Endothelial cell (in vitro differentiated cells): ENCODE results near the gene CLIC6. TPM values are rescaled to one million over a fixed set of nuclear protein-coding genes. Genes with fewer than 3 reads are reported as not detected.

Experiments used
- DNase-seq: peaks from one replicate; pipeline ENCODE4 v3.0.0; 2021; ENCODE audit warnings: low spot score
- H3K27ac Mint-ChIP-seq: one replicate; pipeline ENCODE4 v1.8.0; 2021; ENCODE audit warnings: mixed read lengths, inconsistent platforms; ENCODE audit not compliant: unreplicated experiment
- H3K27me3 Mint-ChIP-seq: one replicate; pipeline ENCODE4 v1.8.0; 2021; ENCODE audit warnings: mild to moderate bottlenecking, moderate library complexity, mixed read lengths, inconsistent platforms; ENCODE audit not compliant: unreplicated experiment
- H3K36me3 Mint-ChIP-seq: one replicate; pipeline ENCODE4 v1.8.0; 2021; ENCODE audit warnings: mild to moderate bottlenecking, low read depth, mixed read lengths, inconsistent platforms; ENCODE audit not compliant: unreplicated experiment
- H3K4me1 Mint-ChIP-seq: one replicate; pipeline ENCODE4 v1.8.0; 2021; ENCODE audit warnings: mild to moderate bottlenecking, mixed read lengths, inconsistent platforms; ENCODE audit not compliant: unreplicated experiment
- H3K4me3 Mint-ChIP-seq: one replicate; pipeline ENCODE4 v1.8.0; 2021; ENCODE audit warnings: mild to moderate bottlenecking, mixed read lengths, inconsistent platforms; ENCODE audit not compliant: unreplicated experiment
- H3K9me3 Mint-ChIP-seq: one replicate; pipeline ENCODE4 v1.8.0; 2021; ENCODE audit warnings: mixed read lengths, inconsistent platforms; ENCODE audit not compliant: unreplicated experiment
- CTCF ChIP-seq: fragments of 200-600 bp; sonication (generic); IDR thresholded peaks from one replicate; pipeline ENCODE4 v1.5.0; 2021; ENCODE audit warnings: antibody characterized with exemption; ENCODE audit not compliant: unreplicated experiment
- total RNA-seq: library from RNA; stranded (reverse); fragmentation: NEBNext Ultra II Directional; extraction: Animal tissue kit (Norgen Biotek cat#: 25700); gene quantifications from one replicate; pipeline ENCODE4 v1.2.1, GENCODE V29; 2021; ENCODE audit not compliant: unreplicated experiment

The CLIC6 gene
- total RNA-seq, 1 donor from 2014 or later, result 5.4 TPM

DNA sequence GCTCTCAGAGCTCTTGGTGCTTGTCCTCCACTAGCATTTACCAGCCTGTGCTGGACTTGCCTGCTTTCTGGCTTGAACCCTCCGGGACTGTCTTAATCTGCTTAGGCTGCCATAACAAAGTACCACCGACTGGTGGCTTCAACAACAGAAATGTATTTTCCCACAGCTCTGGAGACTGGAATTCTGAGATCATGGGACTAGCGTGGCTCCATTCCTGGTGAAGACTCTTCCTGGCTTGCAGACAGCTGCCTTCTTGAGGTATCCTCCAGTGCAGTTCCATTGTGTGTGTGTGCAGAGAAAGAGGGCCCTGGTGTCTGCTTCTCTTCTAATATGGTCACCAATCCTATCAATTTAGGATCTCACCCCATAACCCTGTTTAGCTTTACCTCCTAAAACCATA is 31.8 kb upstream of the CLIC6 start:
- Mint-ChIP-seq H3K27me3 (no peaks in the 10 kb centered on the region), H3K9me3 (no peaks in the 10 kb centered on the region), H3K36me3 (no peaks in the 10 kb centered on the region), H3K4me1 (no peaks in the 10 kb centered on the region), H3K4me3 (no peak overlapping the region), H3K27ac (no peak overlapping the region)
- TF ChIP-seq CTCF, result no peak
- DNase-seq, result no peak

DNA sequence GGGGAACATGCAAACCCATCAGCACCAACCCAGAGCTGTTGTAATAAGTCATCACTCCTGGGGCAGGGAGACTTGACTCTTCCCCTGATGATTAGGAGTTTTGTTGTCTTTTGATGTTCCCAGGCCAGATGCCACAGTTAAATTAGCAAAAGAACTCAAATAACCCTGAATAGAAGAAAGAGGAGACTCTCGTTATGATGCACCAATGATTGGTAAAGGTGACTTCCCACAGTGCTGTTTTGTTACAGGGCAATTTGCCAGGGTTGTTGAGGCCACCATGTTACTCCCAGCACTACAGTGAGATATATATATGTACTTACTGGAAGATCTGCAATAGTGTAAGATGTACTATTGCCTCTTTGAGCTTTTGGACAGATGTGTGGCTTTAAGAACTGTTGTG is 29.5 kb upstream of the CLIC6 start:
- H3K9me3 Mint-ChIP-seq, result no peaks in the 10 kb centered on the region
- H3K4me1 Mint-ChIP-seq, result no peaks in the 10 kb centered on the region
- H3K27me3 Mint-ChIP-seq, result no peaks in the 10 kb centered on the region
- H3K27ac Mint-ChIP-seq, result no peak overlapping the region
- H3K4me3 Mint-ChIP-seq, result no peak overlapping the region
- H3K36me3 Mint-ChIP-seq, result no peaks in the 10 kb centered on the region
- TF ChIP-seq CTCF, result no peak
- DNase-seq, result no peak

DNA sequence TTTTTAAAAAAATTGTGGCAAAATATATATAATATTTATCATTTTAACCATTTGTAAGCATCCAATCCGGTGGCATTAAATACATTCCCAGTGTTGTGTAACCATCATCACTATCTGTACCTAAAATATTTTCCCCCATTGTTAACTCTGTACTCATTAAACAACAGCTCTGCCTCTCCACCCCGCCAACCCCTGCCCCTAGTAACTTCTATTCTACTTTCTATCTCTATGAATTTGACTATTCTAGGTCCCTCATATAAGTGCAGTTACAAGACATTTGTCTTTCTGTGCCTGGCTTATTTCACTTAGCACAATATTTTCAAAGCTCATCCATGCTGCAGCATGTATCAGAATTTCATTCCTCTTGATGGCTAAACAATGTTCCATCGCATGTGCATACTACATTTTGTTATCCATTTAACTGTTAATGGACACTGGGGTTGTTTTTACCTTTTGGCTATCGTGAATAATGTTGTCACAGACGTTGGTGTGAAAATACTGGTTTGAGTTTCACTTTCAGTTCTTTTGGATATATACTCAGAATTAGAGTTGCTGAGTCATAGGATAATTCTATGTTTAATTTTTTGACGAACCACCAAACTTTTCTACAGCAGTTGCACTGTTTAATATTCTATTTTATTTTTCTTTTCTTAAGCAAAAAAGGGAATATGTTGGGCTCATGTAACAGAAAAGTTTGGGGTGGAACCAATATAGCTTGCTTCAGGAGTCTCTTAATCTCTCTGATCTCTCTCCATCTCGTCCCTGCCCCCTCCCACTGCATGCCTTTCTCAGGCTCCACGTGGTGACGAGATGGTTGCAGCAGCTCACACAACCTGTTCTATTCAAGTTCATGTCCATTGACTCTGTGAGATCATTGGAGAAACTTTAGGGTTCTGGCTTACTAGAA is 28.7 kb upstream of the CLIC6 start:
- Mint-ChIP-seq H3K27ac (no peak overlapping the region), H3K4me1 (no peaks in the 10 kb centered on the region), H3K9me3 (no peaks in the 10 kb centered on the region), H3K4me3 (no peak overlapping the region), H3K27me3 (no peaks in the 10 kb centered on the region), H3K36me3 (no peaks in the 10 kb centered on the region)
- TF ChIP-seq CTCF, result no peak
- DNase-seq, result no peak

- no peak for TF ChIP-seq CTCF
- Mint-ChIP-seq H3K4me3 (no peak overlapping the region), H3K27me3 (no peaks in the 10 kb centered on the region), H3K9me3 (no peaks in the 10 kb centered on the region), H3K4me1 (no peaks in the 10 kb centered on the region), H3K27ac (no peak overlapping the region), H3K36me3 (no peaks in the 10 kb centered on the region)
- DNase-seq, result no peak
These were observed 27.9 kb upstream of the CLIC6 start for GRCh38 chr21:34640858-34641257.
